ENCODE data around the gene SEC14L5.

SEC14L5 gene

DNA sequence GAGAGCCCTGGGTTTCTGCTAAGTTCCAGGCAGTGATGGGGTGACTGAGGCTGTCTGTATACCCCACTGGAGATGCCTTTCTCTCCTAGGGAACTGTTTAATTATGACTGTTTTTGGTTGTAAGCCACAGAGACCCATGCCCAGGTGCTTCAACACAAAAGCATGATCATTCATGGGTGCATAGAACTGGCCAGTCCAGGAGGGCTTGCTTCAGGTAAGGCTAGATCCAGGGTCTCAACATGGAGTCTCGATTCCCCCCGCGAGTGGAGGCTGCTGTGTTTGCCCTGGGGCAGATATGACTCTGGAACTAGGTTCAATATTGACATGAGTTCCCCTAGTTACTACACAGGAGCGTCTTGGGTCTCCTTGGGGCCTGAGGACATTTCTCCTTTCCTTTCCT lies 57.8 kb downstream of the SEC14L5 start:
- TF ChIP-seq POLR2A (IDR thresholded peaks at IDR 0.05; ENCODE audit: low read length), result no peak
- no peak for TF ChIP-seq GATA1 (IDR thresholded peaks at IDR 0.05; ENCODE audit: low read depth, low read length)
- no peak for DNase-seq

DNA sequence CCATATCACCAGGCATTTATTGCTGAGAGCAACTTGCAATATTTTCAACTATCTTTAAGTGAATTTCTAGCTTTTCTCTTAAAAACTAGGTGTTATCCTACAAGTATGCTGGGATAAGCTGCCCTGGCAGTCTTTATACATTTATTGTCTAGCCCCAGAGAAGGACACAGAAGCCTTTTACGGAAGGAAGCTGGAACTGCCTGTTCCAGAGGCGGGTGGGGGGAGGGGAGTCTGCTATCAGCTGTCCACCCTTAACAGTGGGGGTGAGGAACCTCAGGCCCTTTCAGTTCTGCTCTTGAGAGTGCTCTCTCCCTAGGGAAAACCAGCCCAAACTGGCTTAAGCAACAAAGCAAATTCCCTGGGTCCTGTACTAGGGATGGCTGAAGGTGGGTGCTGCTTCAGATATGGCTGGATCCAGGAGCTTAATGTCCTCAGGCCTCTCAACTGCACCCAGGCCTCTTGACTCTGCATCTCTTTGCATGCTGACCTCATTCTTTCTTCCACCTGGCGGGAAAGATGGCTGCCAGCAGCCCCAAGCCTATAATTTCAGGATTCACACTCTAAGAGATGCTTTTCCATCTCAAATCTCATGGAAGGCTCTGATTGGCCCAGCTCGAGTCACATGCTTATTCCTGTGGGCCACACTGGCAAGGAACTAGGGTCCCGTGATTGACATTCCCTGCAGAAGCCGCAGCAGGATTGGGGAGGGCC lies 59.0 kb downstream of the SEC14L5 start:
- no peak for TF ChIP-seq POLR2A (IDR thresholded peaks at IDR 0.05; ENCODE audit: low read length)
- TF ChIP-seq GATA1 (IDR thresholded peaks at IDR 0.05; ENCODE audit: low read depth, low read length), result no peak
- DNase-seq, result no peak

DNA sequence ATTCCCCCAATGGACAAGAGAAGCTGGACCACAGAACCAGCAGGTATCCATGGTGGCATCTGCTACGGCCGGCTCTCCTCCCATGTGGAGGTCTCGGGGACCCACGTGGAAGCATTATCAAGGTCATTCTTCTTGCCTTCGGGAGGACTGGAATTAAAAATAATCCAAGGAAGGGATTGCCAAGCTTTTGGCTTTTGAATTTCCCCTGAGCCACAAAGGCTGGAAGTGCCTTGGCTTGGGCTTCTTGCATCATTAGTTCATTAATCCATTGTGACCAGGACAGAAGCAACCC lies 59.5 kb downstream of the SEC14L5 start:
- no peak for DNase-seq
- TF ChIP-seq POLR2A (IDR thresholded peaks at IDR 0.05; ENCODE audit: low read length) (no peak), GATA1 (IDR thresholded peaks at IDR 0.05; ENCODE audit: low read depth, low read length) (no peak)

DNA sequence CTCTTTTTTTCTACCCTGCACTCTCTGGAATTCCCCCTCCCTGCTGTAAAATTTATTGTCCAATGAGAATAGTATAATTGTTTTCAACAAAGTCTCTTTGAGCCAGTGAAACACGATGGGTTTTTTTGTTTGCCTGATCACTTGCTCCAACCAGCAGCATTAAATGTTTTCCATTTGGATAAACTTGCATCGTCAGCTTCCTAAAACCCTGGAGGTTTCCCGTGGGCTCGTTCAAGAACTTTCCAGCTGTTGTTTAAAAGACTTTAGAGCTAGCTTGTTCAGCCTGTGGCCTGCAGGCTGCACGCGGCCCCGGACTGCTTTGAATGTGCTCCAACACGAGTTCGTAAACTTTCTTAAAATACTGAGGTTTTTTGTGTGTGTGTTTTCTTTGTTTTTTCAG lies 60.7 kb downstream of the SEC14L5 start:
- no peak for DNase-seq

DNA sequence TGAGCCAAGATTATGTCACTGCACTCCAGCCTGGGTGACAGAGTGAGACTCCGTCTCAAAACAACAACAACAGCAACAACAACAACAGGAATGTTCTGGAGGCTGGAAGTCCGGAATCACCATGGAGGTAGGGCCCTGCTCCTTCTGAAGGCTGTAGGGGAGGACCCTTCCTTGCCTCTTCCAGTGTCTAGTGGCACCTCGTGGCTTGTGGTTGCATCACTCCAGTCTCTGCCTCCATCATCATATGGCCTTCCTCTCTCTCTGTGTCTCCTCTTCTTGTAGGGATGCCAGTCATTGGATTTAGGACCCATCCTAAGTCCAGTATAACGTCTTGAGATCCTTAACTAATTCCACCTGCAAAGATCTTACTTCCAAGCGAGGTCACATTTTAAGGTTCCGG lies 61.6 kb downstream of the SEC14L5 start:
- no peak for DNase-seq
- TF ChIP-seq GATA1 (IDR thresholded peaks at IDR 0.05; ENCODE audit: low read depth, low read length), result no peak
- no peak for TF ChIP-seq POLR2A (IDR thresholded peaks at IDR 0.05; ENCODE audit: low read length)

More for the DNA sequence above, 60.7 kb downstream of the SEC14L5 start:
- TF ChIP-seq GATA1 (IDR thresholded peaks at IDR 0.05; ENCODE audit: low read depth, low read length) (no peak), POLR2A (IDR thresholded peaks at IDR 0.05; ENCODE audit: low read length) (no peak)

DNA sequence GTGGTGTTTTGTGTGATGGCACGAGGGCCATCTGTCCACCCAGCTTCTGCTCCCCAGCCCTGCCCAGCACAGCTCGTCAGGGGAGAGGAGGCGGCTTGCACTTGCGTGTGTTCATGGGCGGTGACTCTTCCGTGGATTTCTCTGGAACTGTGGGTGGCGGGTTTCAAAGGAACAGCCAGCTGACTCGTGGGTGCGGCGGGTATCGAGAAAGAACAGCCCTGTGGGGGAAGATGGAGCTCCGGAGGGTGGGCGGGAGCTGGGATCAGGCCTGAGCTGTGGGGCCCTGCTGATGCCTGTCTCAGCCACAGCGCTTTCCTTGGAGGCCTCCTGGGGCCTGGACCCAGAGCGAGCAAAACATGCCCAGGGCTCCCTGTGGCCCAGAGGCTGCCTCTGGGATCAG lies 62.4 kb downstream of the SEC14L5 start:
- no peak for DNase-seq

DNA sequence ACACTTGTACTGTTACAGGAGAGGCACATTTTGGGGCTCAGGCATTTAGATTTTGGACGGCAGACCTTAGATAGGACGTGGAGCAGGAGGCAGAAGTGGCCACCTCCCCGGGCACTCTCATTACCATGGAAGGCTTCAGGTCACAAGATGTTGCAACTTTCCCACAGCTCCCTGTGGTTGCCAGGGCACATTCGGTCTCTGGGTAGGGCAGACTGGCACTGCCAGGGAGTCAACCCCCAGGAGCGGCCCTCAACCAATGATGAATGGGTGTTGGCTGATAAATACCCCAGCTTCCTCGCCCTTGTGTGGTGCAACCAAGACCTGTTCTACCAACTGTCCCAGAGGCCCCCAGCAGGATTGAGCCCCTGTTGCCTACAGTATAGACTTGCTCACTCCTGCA lies 64.4 kb downstream of the SEC14L5 start:
- TF ChIP-seq GATA1 (IDR thresholded peaks at IDR 0.05; ENCODE audit: low read depth, low read length), result no peak
- TF ChIP-seq POLR2A (IDR thresholded peaks at IDR 0.05; ENCODE audit: low read length), result no peak
- no peak for DNase-seq

More for the DNA sequence above, 62.4 kb downstream of the SEC14L5 start:
- TF ChIP-seq GATA1 (IDR thresholded peaks at IDR 0.05; ENCODE audit: low read depth, low read length) (no peak), POLR2A (IDR thresholded peaks at IDR 0.05; ENCODE audit: low read length) (no peak)

DNA sequence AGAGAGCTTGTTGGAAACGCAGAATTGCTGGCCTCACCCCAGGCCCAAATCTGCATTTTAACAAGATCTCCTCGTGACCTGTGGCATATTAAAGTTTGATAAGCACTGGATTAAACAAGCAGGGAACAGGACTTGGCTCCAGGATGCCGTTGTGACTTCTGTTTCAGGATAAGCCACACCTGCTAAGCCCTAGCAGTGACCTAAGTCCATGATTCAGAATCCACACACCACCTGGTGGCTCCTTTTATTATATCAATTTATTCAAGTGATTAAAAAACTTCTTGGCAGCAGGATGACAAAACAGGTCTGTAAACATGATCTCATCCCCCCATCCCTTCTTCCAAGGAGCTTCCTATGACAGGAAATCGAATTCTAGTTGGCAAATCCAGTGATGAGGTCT lies 66.5 kb downstream of the SEC14L5 start:
- peak; percentile 14 to 18 for DNase-seq

DNA sequence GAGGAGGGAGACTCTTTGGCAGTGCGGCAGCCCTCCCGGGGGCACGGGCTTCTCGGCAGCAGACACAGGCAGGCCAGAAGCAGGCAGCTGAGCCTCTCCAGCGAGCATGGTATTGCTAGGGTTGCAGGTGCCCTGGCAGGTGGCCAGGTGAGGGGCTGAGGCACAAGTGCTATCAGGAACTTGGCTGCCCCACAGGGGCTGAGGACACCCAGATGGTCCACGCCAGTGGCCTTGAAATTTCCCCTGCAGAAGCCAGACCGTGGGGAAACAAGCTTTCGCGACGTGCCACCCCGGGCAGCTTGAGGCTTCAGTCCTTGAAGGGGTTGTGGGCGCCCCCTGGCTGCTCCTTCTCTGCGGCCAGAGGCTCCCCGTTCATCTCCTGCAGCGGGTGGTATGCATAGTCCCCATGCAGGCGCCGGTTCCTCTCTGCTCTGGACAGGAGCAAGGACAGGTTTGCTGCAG lies 67.1 kb downstream of the SEC14L5 start:
- DNase-seq, result peak; percentile 32 to 36
- TF ChIP-seq GATA1 (IDR thresholded peaks at IDR 0.05; ENCODE audit: low read depth, low read length) (no peak), POLR2A (IDR thresholded peaks at IDR 0.05; ENCODE audit: low read length) (no peak)

More for the DNA sequence above, 66.5 kb downstream of the SEC14L5 start:
- no peak for TF ChIP-seq POLR2A (IDR thresholded peaks at IDR 0.05; ENCODE audit: low read length)
- no peak for TF ChIP-seq GATA1 (IDR thresholded peaks at IDR 0.05; ENCODE audit: low read depth, low read length)

DNA sequence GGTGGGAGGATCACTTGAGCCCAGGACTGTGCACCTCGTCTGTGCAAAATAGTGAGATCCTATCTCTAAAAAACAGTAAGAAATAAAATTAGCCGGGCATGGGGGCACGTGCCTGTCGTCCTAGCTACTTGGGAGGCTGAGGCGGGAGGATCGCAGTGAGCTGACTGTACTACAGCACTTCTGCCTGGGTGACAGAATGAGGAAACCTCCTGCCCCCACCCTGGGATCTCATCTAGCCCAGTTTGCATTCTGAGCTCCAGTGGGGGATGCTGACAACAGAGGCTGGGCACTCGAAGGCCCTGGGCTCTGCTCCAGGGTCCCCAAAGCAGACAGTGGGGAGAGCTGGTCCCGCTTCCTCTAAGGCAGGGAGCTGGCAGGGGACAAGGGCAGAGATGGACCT lies 68.5 kb downstream of the SEC14L5 start:
- TF ChIP-seq POLR2A (IDR thresholded peaks at IDR 0.05; ENCODE audit: low read length) (no peak), GATA1 (IDR thresholded peaks at IDR 0.05; ENCODE audit: low read depth, low read length) (no peak)
- DNase-seq, result no peak

DNA sequence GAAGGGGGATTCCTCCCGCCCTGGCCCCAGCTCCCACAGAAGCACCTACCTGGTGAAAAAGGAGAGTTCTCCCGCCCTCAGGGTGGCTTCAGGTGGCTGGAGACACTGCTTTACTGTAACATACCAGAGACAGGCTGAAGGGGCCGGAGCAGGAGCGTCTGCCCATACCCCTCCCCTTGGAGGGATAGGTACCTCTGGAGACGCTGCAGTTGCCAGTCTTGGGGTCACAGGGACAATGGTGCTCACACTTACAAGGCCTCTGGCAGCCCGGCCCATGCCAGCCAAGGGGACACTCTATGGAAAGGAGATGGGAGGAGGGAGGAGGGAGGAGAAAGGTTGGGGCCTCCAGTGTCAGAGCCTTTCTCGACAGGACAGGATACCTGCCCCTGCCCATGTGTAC lies 69.0 kb downstream of the SEC14L5 start:
- no peak for TF ChIP-seq POLR2A (IDR thresholded peaks at IDR 0.05; ENCODE audit: low read length)
- TF ChIP-seq GATA1 (IDR thresholded peaks at IDR 0.05; ENCODE audit: low read depth, low read length), result no peak
- DNase-seq, result no peak

DNA sequence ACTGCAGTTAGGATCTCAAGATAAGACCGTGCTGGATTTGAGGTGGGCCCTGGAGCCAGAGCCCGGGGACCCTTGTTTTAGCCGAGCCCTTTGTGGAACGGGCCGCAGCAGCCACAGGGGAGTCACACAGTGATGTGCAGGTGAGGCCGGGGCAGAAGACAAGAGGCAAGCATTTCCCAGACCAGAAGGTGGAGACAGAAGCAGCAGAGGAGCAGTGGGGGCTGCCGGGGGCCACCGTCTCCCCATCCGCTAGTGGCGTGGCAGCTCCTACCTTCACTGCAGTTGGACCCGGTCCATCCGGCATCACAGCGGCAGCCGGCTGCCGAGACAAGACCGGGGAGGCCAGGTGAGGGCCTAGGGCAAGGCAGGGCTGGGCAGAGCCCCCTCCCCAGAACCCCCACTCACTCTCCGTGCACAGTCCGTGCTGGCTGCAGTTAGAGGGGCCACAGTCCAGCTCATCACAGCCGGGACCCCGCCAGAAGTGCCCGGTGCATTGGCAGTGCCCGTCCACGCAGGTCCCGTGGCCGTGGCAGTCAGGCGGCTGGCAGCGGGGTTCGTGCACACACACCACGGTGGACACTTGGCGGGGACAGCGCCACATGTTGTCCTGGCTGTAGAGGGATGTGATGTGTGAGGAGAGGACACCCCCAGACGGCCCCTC lies 69.6 kb downstream of the SEC14L5 start:
- no peak for DNase-seq

DNA sequence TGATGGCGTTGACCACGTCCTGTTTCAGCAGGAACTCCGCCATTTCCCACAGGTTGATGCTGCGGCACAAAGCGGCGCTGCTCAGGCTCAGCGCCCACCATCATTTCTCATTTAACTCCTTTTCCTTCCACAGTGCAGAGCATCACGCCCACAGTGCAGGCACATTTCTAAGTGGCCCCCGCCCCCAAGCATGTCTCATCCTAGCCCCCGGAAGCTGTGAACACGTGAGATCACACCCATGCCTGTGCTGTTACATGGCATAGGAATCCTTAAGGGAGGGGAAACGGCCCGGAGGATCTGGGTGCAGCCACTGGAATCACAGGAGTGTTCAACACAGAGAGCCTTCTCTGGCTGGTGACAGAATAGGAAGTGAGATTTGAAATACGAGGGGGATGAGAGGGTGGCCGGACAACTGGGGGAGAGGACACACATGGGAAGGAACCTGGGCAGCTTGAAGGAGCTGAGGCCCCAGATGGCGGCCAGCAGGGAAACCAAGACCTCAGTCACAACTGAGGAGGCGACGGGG lies 70.9 kb downstream of the SEC14L5 start:
- no peak for DNase-seq

More for the DNA sequence above, 69.6 kb downstream of the SEC14L5 start:
- TF ChIP-seq POLR2A (IDR thresholded peaks at IDR 0.05; ENCODE audit: low read length) (no peak), GATA1 (IDR thresholded peaks at IDR 0.05; ENCODE audit: low read depth, low read length) (no peak)

DNA sequence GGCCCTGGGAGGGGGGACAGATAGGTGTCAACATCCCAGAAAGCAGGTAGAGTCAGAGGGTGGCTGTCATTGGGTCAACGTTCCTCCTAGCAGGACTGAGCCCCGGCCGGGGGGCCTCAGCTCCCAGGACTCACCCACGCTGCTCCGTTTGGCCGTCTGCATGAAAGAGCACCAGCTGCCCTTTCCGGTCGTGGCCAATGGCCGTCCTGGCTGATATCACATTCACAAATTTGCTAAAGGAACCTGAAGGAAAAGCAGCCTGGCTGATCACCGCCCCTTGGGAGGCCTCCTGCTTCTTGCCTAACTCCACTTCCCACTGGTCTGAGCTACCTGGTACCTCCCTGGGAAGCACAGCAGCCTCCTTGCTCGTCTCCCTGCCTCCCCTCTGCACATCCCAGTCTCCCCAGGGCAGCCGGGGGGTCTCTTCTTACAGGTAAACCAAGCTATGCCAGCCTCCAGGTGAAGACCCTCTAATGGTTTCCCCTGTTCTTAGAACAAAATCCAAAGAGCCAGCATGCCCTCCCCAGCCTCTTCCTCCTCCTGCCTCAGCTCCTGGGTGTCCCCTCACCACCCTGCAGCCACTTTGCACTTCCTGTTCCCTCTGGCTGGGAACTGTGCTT lies 72.2 kb downstream of the SEC14L5 start:
- no peak for DNase-seq
- TF ChIP-seq GATA1 (IDR thresholded peaks at IDR 0.05; ENCODE audit: low read depth, low read length) (no peak), POLR2A (IDR thresholded peaks at IDR 0.05; ENCODE audit: low read length) (no peak)

More for the DNA sequence above, 70.9 kb downstream of the SEC14L5 start:
- TF ChIP-seq GATA1 (IDR thresholded peaks at IDR 0.05; ENCODE audit: low read depth, low read length), result no peak
- no peak for TF ChIP-seq POLR2A (IDR thresholded peaks at IDR 0.05; ENCODE audit: low read length)
